Fibroblast of lung (primary cell): Measurements from ENCODE around the gene MAMDC4.

Experiments
- CTCF ChIP-seq, 2 donors: IDR thresholded peaks in 1 of 2; conservative IDR thresholded peaks in 1 of 2; 1 replicate in 1 of 2; 2 replicates in 1 of 2; pipeline ENCODE4 v1.5.1; 2011 to 2012; ENCODE audit warnings: low read length in 2 of 2, control low read depth in 1 of 2, inconsistent platforms in 1 of 2, low read depth in 1 of 2, mild to moderate bottlenecking in 1 of 2
- EZH2 ChIP-seq: IDR thresholded peaks from 2 replicates; pipeline ENCODE4 v1.5.1; 2012; ENCODE audit warnings: low read length, control low read depth, mild to moderate bottlenecking; ENCODE audit errors: missing control alignments

- TF ChIP-seq CTCF (conservative IDR thresholded peaks at IDR 0.05 in 1 of 2, IDR thresholded peaks at IDR 0.05 in 1 of 2; ENCODE audit: low read depth in 1 of 2, low read length in 2 of 2): no peak
- no peak for TF ChIP-seq EZH2
Observed at GRCh38 chr9:136852664-136853595, 784 bp downstream of the MAMDC4 start.
